ENCODE data around the gene LACRT. TPM values are rescaled to one million over a fixed set of nuclear protein-coding genes. Genes with fewer than 3 reads are reported as not detected.
A peak's percentile ranks its signal among the peaks of the same experiment; 100 is the strongest.

Gene LACRT
- polyA plus RNA-seq, 3 donors, result not detected

- no peak for DNase-seq (ENCODE audit: extremely low read depth in 1 of 11, low read depth in 9 of 11, low spot score in 4 of 11)
These were observed 29.3 kb downstream of the LACRT start for GRCh38 chr12:54605138-54605970.

GRCh38 chr12:54604436-54604835, 30.3 kb downstream of the LACRT start:
- no peak for DNase-seq (ENCODE audit: extremely low read depth in 1 of 11, low read depth in 9 of 11, low spot score in 4 of 11)

DNA sequence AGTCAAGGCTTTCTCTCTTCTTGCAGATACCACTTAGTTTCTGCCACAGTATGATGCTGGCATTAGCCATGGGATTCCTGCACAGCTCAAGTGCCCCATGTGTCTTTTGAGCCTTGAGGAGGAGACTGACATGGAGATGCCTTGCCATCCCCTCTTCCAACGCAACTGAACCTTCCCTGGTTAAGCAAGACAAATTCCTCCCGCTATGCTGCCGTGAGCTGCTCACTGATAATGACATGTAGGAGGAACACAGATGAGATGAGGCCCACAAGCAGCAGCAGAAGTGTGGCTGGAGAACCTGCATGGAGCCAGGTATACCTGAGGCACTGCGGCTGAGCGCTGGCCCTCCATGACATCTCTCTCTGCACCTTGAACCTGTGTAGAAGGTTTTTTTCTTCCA, 30.8 kb downstream of the LACRT start:
- DNase-seq (ENCODE audit: extremely low read depth in 1 of 11, low read depth in 9 of 11, low spot score in 4 of 11), result no peak

GRCh38 chr12:54603173-54603814, 31.4 kb downstream of the LACRT start:
- DNase-seq (ENCODE audit: extremely low read depth in 1 of 11, low read depth in 9 of 11, low spot score in 4 of 11), result peak in 4 of 11 donors; percentile 53 to 71 (median 59)

- no peak for DNase-seq (ENCODE audit: extremely low read depth in 1 of 11, low read depth in 9 of 11, low spot score in 4 of 11)
These were observed 32.0 kb downstream of the LACRT start for GRCh38 chr12:54602661-54603060.

DNA sequence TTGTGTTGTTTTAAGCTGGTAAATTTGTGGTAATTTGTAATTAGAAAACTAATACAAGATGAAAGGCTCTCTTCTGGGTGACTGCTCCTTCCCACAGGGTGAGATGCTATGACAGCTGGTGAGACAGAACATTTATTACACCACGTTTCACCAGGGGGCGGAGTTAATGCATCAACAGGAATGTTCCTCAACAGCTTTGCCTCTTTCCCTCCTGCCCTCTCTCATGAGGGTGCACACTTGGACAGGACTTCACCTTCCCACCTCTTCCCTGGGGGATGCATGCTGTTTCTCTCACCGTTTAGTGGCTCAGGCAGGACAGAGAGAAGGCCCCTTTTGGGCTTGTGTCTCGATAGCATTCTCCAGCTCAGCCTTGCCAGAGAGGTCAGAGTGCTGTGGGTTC, 32.9 kb downstream of the LACRT start:
- no peak for DNase-seq (ENCODE audit: extremely low read depth in 1 of 11, low read depth in 9 of 11, low spot score in 4 of 11)

DNA sequence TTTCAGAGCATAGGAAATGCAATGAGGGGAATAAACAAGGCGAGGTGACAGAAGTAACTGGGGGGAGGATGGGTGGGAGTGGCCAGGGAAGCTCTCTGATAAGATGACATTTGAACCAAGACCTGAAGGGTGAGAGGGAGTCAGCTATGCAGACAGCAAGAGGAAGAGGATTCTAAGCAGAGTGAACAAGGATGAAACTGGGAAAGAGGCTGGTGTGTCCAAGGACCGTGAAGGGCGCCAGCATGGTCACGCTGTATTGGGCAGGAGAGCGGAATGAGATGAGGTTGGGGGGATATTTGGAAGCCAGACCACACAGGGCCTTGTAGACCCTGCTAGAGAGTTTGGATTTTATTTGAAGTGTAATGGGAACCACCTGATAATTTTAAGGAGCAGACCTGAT, 35.7 kb downstream of the LACRT start:
- peak in 1 of 11 donors; percentile 52 for DNase-seq (ENCODE audit: extremely low read depth in 1 of 11, low read depth in 9 of 11, low spot score in 4 of 11)

DNA sequence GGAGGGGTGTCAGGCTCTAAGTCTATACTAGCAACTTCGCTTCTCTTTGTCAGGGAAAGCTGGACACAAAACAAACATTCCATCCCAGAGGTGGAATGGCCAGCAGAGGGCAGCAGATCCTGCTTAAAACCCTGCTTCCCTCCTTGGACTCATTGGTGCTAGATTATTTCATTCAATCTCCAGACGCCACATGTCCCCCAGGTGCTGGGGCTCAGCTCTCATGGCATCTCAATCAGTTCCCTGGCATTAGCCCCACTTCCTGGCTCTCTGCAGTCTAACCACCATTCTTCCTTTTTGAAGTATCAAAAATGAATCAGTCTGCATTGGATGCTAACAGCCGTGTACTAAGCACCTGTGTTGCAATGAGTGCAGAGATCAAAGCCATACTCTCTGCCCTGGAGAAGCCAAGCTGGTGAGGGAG, 38.2 kb downstream of the LACRT start:
- DNase-seq (ENCODE audit: extremely low read depth in 1 of 11, low read depth in 9 of 11, low spot score in 4 of 11), result peak in 10 of 11 donors; percentile 59 to 83 (median 68)

- DNase-seq (ENCODE audit: extremely low read depth in 1 of 11, low read depth in 9 of 11, low spot score in 4 of 11), result no peak
These were observed 39.2 kb downstream of the LACRT start for GRCh38 chr12:54595471-54595870.

DNA sequence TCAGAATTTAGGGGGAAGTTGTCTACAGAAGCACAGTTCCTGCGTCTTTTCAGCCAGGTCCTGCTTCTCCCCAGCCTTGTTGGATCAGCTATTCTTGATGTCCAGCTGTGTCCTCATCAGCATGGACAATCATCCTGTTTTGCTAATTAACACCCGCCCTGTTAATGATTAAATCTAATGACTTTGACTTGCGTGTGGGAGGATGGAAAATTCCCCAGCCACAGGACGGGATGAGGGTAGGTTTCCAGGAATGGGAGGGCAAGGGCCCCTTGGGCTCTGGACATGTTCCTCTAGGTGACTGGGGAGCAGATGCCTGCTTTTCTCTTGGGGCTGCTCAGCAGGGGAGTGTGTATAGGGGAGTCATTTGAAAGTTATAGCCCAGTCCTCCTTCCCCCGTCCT, 41.0 kb downstream of the LACRT start:
- no peak for DNase-seq (ENCODE audit: extremely low read depth in 1 of 11, low read depth in 9 of 11, low spot score in 4 of 11)

GRCh38 chr12:54593135-54593534, 41.6 kb downstream of the LACRT start:
- no peak for DNase-seq (ENCODE audit: extremely low read depth in 1 of 11, low read depth in 9 of 11, low spot score in 4 of 11)

- no peak for DNase-seq (ENCODE audit: extremely low read depth in 1 of 11, low read depth in 9 of 11, low spot score in 4 of 11)
These were observed 42.4 kb downstream of the LACRT start for GRCh38 chr12:54592316-54592715.

DNA sequence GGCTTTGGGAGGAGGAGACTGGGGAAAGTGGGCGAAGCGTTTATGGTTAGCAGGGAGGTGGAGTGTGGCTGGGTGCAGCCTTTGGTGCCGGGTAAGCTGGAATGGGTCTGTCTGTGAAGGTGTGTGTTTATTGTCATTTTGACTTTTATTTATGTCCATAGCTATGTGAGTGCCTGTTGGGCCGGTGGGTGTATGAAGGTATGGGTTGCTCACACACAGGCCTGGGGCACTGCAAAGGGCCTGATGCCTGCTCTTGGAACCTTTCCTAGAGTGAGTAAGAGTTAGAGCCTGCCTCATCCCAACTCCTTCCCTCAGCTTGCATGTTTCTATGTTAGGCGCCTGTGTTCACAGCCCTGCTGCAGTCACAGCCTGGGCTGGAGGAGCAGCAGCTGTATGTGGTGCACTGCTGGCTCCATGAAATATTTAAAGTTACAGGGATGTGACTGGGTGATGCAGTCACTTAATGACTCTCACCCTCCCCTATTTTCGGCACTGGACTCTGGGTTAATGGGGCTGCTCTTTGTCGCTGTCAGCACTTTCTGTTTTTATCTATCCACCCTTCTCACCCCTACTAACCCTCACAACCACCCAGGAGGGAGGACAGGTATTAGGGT, 43.6 kb downstream of the LACRT start:
- DNase-seq (ENCODE audit: extremely low read depth in 1 of 11, low read depth in 9 of 11, low spot score in 4 of 11), result no peak

DNA sequence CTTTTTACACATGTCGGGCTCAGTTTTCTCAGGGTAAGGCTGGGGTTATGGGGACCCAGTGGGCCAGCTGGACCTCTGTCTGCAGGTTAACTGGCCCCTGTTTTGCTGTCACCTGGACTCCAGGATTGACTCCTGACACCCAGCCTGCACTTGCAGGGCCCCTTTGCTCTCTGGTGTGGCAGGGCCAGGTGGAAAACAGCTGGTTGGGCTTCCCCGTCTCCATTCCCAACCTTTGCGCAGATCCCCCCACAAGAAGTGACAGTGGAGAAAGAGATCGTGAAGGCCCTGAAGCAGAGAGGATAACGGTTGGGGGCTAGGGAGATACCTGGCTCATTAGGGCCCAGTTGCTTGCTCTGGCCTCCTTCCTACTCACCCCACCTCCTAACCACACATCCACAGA, 44.7 kb downstream of the LACRT start:
- no peak for DNase-seq (ENCODE audit: extremely low read depth in 1 of 11, low read depth in 9 of 11, low spot score in 4 of 11)

GRCh38 chr12:54588890-54589267, 45.8 kb downstream of the LACRT start:
- no peak for DNase-seq (ENCODE audit: extremely low read depth in 1 of 11, low read depth in 9 of 11, low spot score in 4 of 11)

- DNase-seq (ENCODE audit: extremely low read depth in 1 of 11, low read depth in 9 of 11, low spot score in 4 of 11), result no peak
These were observed 46.4 kb downstream of the LACRT start, which contains the start of gene PPP1R1A for GRCh38 chr12:54588110-54588889. PPP1R1A (minus strand) TSS chr12:54588659; CDS start chr12:54588488, 171 bp downstream.

- DNase-seq (ENCODE audit: extremely low read depth in 1 of 11, low read depth in 9 of 11, low spot score in 4 of 11), result no peak
These were observed 47.3 kb downstream of the LACRT start for GRCh38 chr12:54587315-54587873.

- no peak for DNase-seq (ENCODE audit: extremely low read depth in 1 of 11, low read depth in 9 of 11, low spot score in 4 of 11)
These were observed 48.1 kb downstream of the LACRT start for GRCh38 chr12:54586620-54587019.

DNA sequence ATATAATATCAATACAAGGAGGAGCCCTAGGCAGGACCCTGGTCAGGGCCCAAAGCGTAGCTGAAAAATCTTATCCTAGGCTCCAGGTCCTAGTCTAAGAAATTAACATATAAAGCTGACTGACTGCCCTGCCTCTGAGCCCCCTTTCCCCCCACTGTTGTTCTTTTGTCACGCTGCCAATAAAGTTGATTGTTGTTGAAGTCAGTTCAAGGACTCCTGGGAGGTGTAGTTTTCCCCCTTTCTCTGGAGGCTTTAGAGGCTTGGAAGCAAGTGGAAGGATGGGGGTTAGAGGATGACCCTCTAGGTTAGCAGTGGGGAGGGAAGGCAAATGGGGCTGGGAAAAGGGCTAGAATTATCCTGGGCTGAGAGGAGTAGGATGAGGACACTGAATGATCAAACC, 49.5 kb downstream of the LACRT start:
- no peak for DNase-seq (ENCODE audit: extremely low read depth in 1 of 11, low read depth in 9 of 11, low spot score in 4 of 11)

All from renal cortex interstitium (tissue), 11 donors.